SKM-1 (cell line): ENCODE data around the gene EVL.
"Not testable (repeated sequence)": the region's sequence is repeated elsewhere in the genome, so short reads cannot be mapped to it uniquely, and the experiment has no call there.

Experiments
- DNase-seq: peaks from one replicate; lab custom pipeline; 2025; ENCODE audit not compliant: unreplicated experiment; lab: John Stamatoyannopoulos, UW

Gene EVL

DNA sequence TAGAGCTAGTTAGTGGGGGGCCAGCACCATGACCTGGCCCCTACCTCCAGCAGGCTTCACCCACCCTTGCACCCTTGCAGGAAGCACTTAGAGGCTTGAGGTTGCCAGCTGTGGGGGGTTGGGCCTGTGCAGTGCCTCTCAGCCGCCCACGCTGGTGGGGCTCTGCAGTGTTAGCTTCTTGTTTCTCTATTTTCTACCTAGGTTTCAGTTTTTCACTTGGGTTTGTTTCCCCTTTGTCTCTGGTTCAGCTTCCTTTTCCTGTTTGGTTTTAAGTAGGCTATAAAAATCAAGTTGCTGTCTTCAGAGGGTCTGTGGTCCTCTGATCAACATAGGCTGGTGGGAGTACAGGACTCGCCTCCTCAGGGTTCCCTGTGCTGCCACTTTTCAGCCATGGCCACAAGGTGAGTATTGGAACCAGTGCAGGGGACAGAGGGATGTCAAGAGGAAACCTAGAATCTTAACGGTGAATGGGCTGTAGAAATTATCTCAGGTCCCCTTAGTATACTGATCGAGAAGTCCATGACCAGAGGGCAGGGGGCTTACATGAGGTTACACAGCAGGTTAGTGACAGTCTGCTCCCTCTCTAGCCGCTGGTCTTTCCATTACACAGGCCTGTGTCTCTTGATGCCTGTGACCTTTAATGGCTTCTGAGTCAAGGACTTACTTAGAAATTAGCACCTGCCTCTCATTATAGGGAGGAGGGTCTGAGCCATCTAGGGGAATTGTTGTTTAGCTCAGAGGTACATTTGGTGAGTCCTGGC, at the start of gene EVL:
EVL (plus strand) TSS at position 312 of the 761 bp plus-strand sequence; CDS start at position 391, 79 bp downstream.
- DNase-seq: no peak

DNA sequence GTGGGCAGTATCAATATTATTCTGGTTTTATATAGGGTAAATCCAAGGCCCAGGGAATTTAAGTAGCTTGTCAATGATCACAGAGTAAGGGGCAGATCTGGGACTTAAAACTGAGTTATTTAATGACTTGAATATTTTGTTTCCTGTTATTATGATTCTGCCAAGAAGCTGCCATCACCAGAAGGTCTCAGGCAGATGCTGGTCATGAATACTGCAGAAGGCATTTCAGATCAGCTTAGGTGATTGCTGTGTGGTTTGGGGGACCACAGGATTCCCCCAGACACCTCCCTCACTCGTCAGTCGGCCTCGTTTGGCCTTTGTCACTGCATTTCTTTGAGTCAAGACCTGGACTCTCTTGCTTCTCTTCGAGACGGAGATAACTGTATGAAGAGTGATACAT, 47.7 kb upstream of the EVL start:
- DNase-seq: no peak

DNA sequence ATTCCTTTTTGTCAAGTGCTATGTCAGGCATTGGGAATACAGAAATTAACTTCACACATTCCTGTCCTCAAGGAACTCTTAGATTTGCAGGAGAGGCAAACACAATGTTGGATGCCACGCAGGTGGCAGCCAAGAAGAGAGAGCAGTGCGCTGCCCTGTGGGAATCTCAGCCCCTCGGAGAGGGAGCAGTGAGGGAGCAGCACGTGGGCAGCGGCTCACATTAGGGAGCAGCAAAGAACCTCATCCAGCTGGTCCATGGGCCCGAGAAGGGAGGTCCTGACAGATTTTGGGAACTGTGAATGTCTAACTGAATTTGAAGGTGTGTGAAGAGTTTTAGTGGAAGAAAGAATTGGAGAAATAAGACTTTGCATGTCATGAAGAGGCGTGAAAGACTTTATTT, 47.2 kb upstream of the EVL start:
- no peak for DNase-seq

DNA sequence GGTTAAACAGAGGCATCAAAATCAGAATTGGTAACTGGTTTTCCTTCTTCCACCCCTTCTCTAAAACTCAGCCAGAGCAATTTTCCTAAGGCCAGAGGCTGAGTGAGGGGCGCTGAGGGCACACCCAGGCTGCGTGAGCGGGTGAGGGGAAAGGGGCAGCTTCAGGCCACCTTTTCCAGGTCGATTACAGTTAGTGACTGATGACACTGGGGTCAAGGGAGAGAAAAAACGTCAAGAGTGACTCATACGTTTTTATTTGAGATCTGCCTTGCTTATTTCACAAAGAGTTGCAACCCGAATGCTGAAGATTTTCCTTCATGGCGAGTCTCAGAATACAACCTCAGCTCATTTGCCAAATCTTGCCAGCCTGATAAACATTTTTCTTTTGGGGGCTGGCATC, 46.7 kb upstream of the EVL start:
- no peak for DNase-seq

DNA sequence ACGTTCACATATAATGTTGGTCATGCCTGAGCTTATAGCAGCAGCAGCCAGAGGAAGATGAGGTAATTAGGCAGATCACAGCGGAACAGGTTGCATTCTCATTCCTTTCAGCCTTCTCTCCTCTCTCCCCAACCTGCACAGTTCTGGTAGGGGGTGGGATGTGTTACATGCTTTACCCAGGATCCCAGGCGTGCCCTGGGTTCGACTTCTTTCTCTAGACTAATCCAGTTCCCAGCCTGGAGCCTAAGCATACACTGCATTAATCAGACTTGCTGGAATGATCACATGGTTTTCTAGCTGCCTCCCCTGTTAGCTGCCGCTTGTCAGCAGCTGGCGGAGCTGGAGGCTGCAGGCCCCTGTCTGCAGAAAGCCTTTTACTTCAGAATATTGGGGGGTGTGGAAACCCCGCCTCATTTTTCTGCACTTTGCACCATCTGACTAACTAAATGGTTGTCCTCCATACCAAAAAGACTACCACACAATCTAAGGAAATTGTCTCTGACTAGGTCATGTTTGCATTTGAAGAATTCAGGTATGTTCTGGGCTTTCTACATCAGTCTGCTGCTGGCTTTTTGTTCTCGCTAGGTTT, 46.0 kb upstream of the EVL start:
- no peak for DNase-seq

DNA sequence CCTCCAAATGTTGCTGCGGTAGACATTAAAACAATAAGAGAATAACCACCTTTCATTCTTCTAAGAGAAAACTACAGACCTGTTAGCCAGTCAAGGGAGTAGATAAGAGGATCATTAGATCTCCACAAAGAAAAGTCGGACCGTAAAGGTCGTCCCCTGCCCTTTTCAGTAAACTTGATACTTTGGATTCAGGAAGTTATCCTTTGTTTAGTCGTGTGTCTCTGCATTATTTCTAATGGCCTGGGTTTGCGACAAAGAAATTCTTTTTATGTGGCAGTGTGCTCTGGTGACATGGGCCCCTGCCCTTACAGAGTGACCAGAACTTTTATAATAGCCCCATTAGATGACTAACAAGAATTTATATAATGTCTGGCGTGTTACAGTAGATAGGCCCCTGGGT, 44.6 kb upstream of the EVL start:
- DNase-seq: no peak

- no peak for DNase-seq
These were observed 42.3 kb upstream of the EVL start for GRCh38 chr14:100022772-100023451.

DNA sequence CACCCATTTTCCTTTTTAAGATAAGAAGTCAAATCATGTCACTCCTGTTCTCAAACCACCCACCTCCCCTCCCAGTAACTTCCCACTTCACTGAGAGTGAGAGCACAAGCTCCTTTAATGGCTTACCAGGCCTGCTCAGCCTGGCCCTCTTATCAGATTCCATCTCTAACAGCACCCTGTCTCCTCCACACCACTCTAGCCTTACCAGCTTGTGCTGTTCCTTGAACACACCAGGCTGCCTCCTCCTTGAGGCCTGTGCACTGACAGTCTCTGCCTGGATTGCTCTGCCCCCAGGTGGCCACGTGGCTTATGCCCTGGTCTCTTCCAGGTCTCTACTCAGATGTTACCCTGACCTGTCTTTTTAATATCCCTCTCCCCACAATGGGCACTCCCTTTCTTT, 40.1 kb upstream of the EVL start:
- no peak for DNase-seq

- DNase-seq: no peak
These were observed 37.3 kb upstream of the EVL start for GRCh38 chr14:100027771-100028490.

DNA sequence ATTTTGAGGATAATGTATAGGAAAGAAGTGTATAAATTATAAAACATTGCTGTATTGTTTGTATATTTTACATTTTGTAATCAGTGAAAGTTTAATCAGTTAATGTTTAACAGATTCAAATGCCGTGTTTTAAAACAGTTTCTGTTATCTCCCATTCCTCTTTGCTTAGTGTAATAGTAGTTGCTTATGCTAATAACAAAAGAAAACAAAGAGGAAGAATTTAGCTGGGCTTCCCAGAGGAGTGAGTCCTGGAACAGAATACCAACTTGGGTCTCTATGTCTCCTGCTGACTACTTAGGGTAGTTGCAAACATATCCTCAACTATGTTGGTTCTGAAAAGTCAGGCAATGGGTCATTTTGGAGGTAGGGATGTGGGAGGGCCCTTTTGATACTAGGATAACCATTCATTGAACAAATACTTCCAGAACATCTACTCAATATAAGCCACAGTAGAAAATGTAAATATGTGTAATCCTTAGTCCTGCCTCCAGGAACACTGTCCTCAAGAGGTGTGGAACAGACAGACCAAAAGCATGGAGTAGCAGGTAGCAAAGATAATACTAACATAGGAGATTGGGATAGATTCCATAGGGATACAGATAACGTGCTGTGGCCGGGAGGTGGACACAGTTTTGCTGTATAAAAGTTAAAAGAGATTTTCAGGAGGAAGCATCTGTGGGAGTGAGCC, 36.1 kb upstream of the EVL start:
- no peak for DNase-seq

DNA sequence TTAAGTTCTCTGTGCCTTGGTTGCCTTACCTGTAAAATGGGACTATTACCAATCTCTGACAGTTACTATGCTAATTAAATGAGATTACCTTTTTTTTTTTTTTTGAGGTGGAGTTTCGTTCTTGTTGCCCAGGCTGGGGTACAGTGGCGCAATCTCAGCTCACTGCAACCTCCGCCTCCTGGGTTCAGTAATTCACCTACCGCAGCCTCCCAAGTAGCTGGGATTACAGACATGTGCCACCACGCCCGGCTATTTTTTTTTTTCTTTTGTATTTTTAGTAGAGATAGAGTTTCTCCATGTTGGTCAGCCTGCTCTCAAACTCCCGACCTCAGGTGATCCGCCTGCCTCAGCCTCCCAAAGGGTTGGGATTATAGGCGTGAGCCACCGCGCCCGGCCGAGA, 35.2 kb upstream of the EVL start:
- not testable (repeated sequence) for DNase-seq

DNA sequence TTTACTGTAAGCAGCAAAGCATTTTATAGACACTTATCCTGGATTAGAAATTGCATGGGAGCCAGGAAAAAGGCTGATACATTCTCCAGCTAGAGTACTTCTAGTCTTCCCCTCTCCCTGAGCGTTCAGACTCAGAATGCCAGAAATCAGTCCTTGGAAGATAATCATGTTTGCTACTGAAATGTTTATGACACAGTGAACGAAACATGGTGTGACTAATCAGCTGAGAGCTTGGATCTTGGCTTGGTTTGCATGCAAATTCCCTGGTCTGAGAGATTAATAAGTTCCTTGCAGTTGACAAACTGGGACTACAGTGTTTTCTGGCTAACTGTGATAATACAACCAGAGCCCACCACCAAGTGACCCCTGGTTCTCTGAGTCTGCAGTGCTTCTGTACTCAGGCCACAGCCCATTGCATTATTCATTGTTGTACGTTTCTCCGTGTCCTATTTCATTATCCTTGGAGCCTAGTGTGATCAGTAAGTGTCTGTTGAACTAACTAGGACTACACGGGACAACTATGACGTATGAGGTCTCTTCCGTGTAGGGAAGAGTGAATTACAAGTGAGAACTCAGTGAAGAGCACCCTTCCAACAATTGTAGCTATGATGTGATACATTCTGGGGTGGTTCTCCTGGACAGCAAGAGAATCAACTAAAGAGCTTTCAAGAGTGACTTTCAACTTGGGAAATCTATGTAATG, 34.6 kb upstream of the EVL start:
- no peak for DNase-seq

DNA sequence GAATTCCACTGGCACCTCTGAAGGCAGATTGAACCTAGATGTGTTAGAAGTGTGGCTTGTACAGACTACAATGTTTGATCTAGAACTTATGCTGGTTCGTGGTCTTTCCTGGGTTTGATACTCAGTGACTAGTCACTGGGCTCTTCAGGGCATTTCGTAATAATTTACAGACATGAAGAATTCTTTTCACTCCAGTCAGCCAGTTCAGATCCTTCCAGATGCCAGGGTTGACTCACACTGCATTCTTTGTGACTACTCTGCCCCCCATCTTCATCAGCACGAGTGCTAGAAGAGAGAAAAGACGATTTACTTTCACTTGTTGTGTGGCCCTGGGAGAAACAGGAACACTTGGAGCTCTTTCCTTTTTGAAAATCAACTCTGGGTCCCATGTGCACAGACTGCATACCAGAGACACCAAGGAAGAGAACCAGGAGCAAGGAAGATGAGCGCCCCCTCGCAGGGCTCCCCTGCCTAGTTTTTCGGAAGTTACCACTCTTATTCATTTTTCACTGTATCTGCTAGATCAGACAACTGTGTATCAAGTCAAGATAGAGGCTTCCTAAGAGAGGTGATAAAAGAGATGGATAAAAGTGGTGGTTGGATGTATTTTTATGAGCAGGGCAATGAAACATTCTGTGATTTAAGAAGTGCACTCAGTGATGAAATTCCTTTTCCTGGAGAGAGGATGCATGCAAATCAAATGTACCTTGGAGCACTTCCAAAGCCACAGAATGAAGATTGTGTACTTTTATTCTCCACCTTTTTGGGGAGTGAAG, 33.5 kb upstream of the EVL start:
- no peak for DNase-seq

GRCh38 chr14:100032738-100033137, 32.5 kb upstream of the EVL start:
- DNase-seq: no peak

- no peak for DNase-seq
These were observed 31.7 kb upstream of the EVL start for GRCh38 chr14:100033347-100034075.

DNA sequence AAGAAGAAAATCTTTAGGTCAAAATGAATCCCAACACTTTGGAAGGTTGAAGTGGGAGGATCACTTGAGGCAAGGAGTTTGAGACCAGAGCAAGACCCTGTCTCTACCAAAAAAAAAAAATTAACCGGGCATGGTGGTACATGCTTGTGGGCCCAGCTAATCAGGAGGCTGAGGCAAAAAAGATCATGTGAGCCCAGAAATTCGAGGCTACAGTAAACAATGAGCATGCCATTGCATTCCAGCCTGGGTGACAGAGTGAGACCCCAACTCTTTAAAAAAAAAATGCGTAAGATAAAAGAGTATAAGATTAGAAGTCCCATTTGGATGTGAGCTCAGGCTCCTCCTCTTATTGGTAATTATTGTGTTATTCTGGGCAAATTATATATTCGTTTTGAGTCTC, 30.8 kb upstream of the EVL start:
- no peak for DNase-seq

DNA sequence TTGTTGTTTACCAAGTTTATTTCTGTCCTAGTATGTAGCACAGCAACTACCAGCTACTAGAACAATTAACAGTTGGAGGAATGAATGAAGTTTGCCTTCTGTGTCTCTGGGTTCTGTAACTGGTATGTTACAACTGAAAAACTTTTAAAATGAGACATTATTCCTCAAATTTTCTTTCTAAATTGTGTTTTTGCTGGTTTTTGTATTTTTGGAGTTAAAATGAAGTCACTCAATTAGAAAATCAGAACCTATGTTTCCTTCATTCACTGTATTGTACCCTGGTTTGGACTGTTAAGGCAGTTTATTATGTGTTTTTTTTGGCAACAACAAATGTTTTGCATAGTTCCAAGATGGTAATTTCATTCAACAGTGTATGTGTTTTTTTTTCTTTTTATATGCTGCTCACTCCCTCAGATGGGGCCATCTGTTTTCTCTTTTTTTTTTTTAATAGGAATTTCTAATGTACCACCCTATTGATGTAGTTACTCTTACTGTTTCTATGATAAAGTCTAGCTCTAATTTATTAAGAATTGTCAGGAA, 30.2 kb upstream of the EVL start:
- DNase-seq: no peak

GRCh38 chr14:100035700-100036099, 29.5 kb upstream of the EVL start:
- no peak for DNase-seq

- DNase-seq: no peak
These were observed 27.9 kb upstream of the EVL start for GRCh38 chr14:100037353-100037752.
